CD8-positive, alpha-beta memory T cell (primary cell): ENCODE measurements around the gene LMNB1. TPM values are rescaled to one million over a fixed set of nuclear protein-coding genes. Genes with fewer than 3 reads are reported as not detected.

Source experiments
- CTCF ChIA-PET: fragments of 350-600 bp; sonication (Branson Sonifier 250); formaldehyde crosslinking; loops from one replicate; lab custom pipeline; 2021; ENCODE audit warnings: antibody characterized with exemption; lab: Charles Lee
- POLR2A ChIA-PET: fragments of 350-600 bp; sonication (Branson Sonifier 250); formaldehyde crosslinking; loops from one replicate; lab custom pipeline; 2021; ENCODE audit warnings: antibody characterized with exemption; lab: Charles Lee
- DNase-seq, 5 donors: peaks; one replicate each; pipeline versions ENCODE4 v3.0.0 to v3.0.0-alpha.2; 2020 to 2022; ENCODE audit warnings: mixed read lengths in 1 of 5
- H3K27ac ChIP-seq: one replicate; pipeline ENCODE4 v1.7.0; 2013; ENCODE audit warnings: low read depth, mild to moderate bottlenecking, low read length, moderate library complexity
- H3K27me3 ChIP-seq: 2 replicates; pipeline ENCODE4 v1.7.0; 2013; ENCODE audit warnings: low read length, mild to moderate bottlenecking; ENCODE audit not compliant: insufficient read depth, poor library complexity, severe bottlenecking
- H3K36me3 ChIP-seq: 2 replicates; pipeline ENCODE4 v1.7.0; 2013; ENCODE audit warnings: mild to moderate bottlenecking, low read length, moderate library complexity; ENCODE audit not compliant: insufficient read depth
- H3K4me1 ChIP-seq: 2 replicates; pipeline ENCODE4 v1.7.0; 2013; ENCODE audit warnings: mild to moderate bottlenecking, low read length, moderate library complexity; ENCODE audit not compliant: insufficient read depth
- H3K4me3 ChIP-seq: 2 replicates; pipeline ENCODE4 v1.7.0; 2013; ENCODE audit warnings: mild to moderate bottlenecking, low read length
- H3K9me3 ChIP-seq: 2 replicates; pipeline ENCODE4 v1.7.0; 2013; ENCODE audit warnings: mild to moderate bottlenecking, low read length
- H3K27ac Mint-ChIP-seq, 8 donors: one replicate each; pipeline ENCODE4 v1.8.0; 2020 to 2021; ENCODE audit warnings: mixed read lengths in 8 of 8, mild to moderate bottlenecking in 6 of 8, inconsistent platforms in 3 of 8, moderate library complexity in 3 of 8
- H3K27me3 Mint-ChIP-seq, 2 donors: one replicate each; pipeline ENCODE4 v1.8.0; 2020 to 2021; ENCODE audit warnings: mixed read lengths in 2 of 2, mild to moderate bottlenecking in 1 of 2, moderate library complexity in 1 of 2
- H3K36me3 Mint-ChIP-seq, 3 donors: one replicate each; pipeline ENCODE4 v1.8.0; 2020 to 2021; ENCODE audit warnings: mixed read lengths in 3 of 3, inconsistent platforms in 1 of 3, mild to moderate bottlenecking in 1 of 3
- H3K4me1 Mint-ChIP-seq, 3 donors: one replicate each; pipeline ENCODE4 v1.8.0; 2020 to 2021; ENCODE audit warnings: mixed read lengths in 3 of 3, inconsistent platforms in 1 of 3, mild to moderate bottlenecking in 1 of 3
- H3K4me3 Mint-ChIP-seq, 7 donors: one replicate each; pipeline ENCODE4 v1.8.0; 2020 to 2021; ENCODE audit warnings: mixed read lengths in 7 of 7, mild to moderate bottlenecking in 6 of 7, moderate library complexity in 4 of 7, inconsistent platforms in 2 of 7
- H3K9me3 Mint-ChIP-seq, 5 donors: one replicate each; pipeline ENCODE4 v1.8.0; 2020 to 2022; ENCODE audit warnings: mixed read lengths in 5 of 5, mild to moderate bottlenecking in 3 of 5, moderate library complexity in 2 of 5, inconsistent platforms in 1 of 5
- polyA plus RNA-seq: library from polyadenylated mRNA; unstranded; fragments of 300-500 nt; fragmentation: Illumina TruSeq; gene quantifications from one replicate; pipeline ENCODE4 v1.2.3, GENCODE V29; 2021
- total RNA-seq, 2 experiments: library from RNA; stranded (reverse); gene quantifications; one replicate each; pipeline ENCODE4 v1.2.3, GENCODE V29; 2021

Gene LMNB1
- total and polyA plus RNA-seq, 3 experiments from 2014 or later = 7.5 to 178 (median 172) TPM

DNA sequence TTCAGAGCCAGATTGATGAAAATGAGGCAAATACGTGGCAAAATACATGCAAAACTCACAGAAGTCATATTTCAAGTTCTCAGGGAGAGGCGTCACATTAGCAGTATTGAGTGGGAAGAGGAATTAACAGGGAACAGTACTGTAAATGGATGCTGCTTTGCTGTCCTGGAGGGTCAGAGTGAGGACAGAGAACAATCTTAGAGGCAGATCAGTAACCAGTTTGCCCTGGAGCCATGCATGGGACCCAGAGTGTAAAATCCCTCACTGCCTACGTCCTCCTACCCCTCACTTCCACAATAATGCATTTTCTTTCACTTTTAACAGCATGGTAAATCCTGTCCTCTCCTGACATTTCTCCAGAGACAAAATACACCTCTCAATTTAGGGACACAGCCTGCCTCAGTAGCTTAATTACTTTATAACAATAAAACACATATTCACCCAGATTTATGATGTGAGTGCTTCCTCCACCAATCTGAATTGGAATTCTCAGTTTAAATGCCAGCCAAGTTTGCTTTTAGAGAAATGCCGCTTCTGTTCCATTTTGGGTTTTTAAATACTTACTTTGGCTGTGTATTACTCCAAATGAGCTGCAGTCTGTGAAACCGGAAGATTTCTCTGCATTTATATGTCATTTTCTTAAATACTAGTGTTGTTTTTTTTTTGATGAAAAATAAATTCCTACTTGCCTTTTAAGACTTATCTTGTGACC lies 70.0 kb downstream of the LMNB1 start:
- Histone ChIP-seq H3K36me3 (no peaks in the 10 kb centered on the region), H3K4me3 (no peak overlapping the region), H3K9me3 (no peaks in the 10 kb centered on the region), H3K27ac (no peak overlapping the region), H3K27me3 (no peaks in the 10 kb centered on the region), H3K4me1 (peaks cover 22% of the 10 kb centered on the region)
- DNase-seq = no peak
- ChIA-PET CTCF (no interaction called here), POLR2A (no interaction called here)
- no peaks in the 10 kb centered on the region for H3K9me3 Mint-ChIP-seq
- peaks cover 0 to 2% (median 0%) of the 10 kb centered on the region in 3 donors for H3K36me3 Mint-ChIP-seq
- no peak overlapping the region for H3K4me3 Mint-ChIP-seq
- peaks cover 29 to 49% (median 36%) of the 10 kb centered on the region in 3 donors for H3K4me1 Mint-ChIP-seq
- H3K27me3 Mint-ChIP-seq = no peaks in the 10 kb centered on the region
- peak overlapping the region in 4 of 8 donors; percentile 2 to 73 (median 12) for H3K27ac Mint-ChIP-seq

DNA sequence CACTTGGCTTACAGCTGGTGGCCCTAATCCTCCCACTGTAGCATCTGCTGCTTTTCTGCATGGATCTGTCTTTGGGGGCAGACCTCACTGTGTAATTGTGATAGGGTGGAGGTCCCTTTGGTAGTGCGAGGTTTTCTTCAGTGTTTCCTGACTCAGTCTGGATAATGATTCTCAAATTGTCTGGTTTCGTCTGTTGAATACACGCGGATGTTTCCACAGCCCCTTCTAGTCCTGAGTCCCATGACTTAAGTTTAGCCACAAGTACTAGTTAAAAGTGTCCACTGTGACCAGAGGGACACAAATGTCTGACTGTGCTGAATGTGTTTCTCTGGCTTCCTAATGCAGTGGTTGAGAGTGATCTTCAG lies 70.5 kb downstream of the LMNB1 start:
- Histone ChIP-seq H3K4me1 (peaks cover 27% of the 10 kb centered on the region), H3K36me3 (no peaks in the 10 kb centered on the region), H3K27ac (peak overlapping the region; percentile 7), H3K27me3 (no peaks in the 10 kb centered on the region), H3K9me3 (no peaks in the 10 kb centered on the region), H3K4me3 (no peak overlapping the region)
- ChIA-PET POLR2A (no interaction called here), CTCF (no interaction called here)
- Mint-ChIP-seq H3K27me3 (no peaks in the 10 kb centered on the region), H3K36me3 (peaks cover 0 to 2% (median 0%) of the 10 kb centered on the region in 3 donors), H3K4me1 (peaks cover 35 to 54% (median 42%) of the 10 kb centered on the region in 3 donors), H3K4me3 (no peak overlapping the region), H3K9me3 (no peaks in the 10 kb centered on the region), H3K27ac (peak overlapping the region in 1 of 8 donors; percentile 79)
- DNase-seq = no peak

DNA sequence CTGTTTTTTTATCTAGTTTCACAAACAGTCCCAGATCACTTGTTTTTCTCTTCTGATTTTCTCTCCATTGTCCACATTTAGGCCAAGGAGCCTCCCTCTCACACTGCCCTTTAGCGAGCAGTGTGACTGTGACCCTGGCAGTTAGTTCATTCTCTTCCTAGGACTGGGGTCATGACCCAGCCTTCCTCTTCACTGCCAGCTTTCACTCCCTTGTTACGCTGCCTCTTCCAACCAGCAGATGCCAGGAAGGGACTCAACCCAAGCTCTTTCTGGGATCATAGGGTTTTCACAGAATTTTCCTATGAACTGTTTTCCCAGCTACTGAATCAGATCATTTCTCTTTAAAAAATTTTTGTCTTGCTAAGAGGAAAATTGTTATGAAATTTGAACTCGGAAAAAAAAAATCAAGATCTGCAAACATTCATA lies 70.9 kb downstream of the LMNB1 start:
- H3K4me1 Mint-ChIP-seq = peaks cover 39 to 58% (median 46%) of the 10 kb centered on the region in 3 donors
- no peak overlapping the region for H3K4me3 Mint-ChIP-seq
- H3K36me3 Mint-ChIP-seq = peaks cover 0 to 2% (median 0%) of the 10 kb centered on the region in 3 donors
- DNase-seq = no peak
- POLR2A ChIA-PET = no interaction called here
- H3K4me3 ChIP-seq = no peak overlapping the region
- no peaks in the 10 kb centered on the region for H3K27me3 ChIP-seq
- no peaks in the 10 kb centered on the region for H3K9me3 Mint-ChIP-seq
- H3K27ac ChIP-seq = no peak overlapping the region
- no peaks in the 10 kb centered on the region for H3K27me3 Mint-ChIP-seq
- H3K4me1 ChIP-seq = peaks cover 31% of the 10 kb centered on the region
- peak overlapping the region in 4 of 8 donors; percentile 22 to 79 (median 58) for H3K27ac Mint-ChIP-seq
- H3K36me3 ChIP-seq = no peaks in the 10 kb centered on the region
- CTCF ChIA-PET = no interaction called here
- no peaks in the 10 kb centered on the region for H3K9me3 ChIP-seq

DNA sequence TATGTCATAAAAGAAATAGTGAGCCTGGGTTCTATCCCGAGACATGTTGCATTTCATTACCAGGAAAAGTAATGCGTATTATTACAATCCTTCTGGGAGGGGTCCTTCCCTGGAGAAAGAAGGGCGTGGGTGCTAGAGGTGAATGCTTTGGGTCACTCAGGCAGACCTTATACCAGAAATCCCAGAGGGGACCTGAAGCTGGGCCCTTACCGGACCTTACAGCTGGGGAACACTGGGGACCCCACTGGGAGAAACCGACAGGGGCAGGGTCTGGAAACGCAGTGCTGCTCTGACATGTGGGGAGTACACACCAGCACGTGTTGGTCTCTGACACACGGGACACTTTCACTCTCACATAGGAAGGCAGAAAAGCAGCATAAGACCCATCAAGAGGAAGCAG lies 71.3 kb downstream of the LMNB1 start:
- Histone ChIP-seq H3K9me3 (no peaks in the 10 kb centered on the region), H3K4me1 (peaks cover 35% of the 10 kb centered on the region), H3K4me3 (no peak overlapping the region), H3K27ac (no peak overlapping the region), H3K27me3 (no peaks in the 10 kb centered on the region), H3K36me3 (no peaks in the 10 kb centered on the region)
- no peak for DNase-seq
- ChIA-PET CTCF (interaction anchor here (1.1 kb wide), 1 partner anchor 70 kb away, joined by 5 read pairs; no protein-coding TSS in a partner anchor), POLR2A (no interaction called here)
- peaks cover 0 to 2% (median 0%) of the 10 kb centered on the region in 3 donors for H3K36me3 Mint-ChIP-seq
- no peaks in the 10 kb centered on the region for H3K9me3 Mint-ChIP-seq
- H3K4me3 Mint-ChIP-seq = no peak overlapping the region
- peak overlapping the region in 2 of 8 donors; percentile 79 to 85 for H3K27ac Mint-ChIP-seq
- H3K27me3 Mint-ChIP-seq = no peaks in the 10 kb centered on the region
- H3K4me1 Mint-ChIP-seq = peaks cover 43 to 62% (median 50%) of the 10 kb centered on the region in 3 donors

DNA sequence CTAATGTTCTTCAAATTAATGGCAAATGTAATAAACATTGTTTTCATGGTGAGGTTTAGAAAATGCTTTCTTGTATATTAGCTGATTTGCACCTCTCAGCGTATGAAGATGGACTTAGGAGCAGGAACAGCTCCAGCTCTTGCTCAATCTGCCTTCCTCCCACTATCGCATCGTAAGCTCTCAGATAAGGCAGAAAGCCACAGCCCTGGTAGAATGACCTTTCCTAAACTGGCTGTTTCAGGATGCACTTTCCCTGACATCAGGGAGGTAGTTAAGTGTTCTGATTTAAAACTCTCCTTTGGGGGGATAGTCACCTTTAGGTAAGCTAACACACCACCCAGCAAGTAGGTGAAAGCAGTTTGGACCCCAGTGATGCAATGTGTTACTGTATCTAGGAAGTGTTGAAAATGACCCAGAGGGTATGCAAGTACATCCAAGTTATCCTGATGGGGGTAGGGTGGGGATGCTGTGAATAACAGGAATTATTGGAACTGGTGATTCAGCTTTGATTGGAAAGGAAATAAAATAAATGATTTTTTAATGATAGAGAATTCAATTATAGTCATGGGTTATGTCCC lies 72.3 kb downstream of the LMNB1 start:
- ChIA-PET POLR2A (no interaction called here), CTCF (interaction anchor here (1.1 kb wide), 1 partner anchor 71 kb away, joined by 5 read pairs; no protein-coding TSS in a partner anchor)
- Histone ChIP-seq H3K27ac (no peak overlapping the region), H3K9me3 (no peaks in the 10 kb centered on the region), H3K27me3 (no peaks in the 10 kb centered on the region), H3K4me3 (no peak overlapping the region), H3K4me1 (peaks cover 38% of the 10 kb centered on the region), H3K36me3 (no peaks in the 10 kb centered on the region)
- Mint-ChIP-seq H3K9me3 (no peaks in the 10 kb centered on the region), H3K27ac (peak overlapping the region in 1 of 8 donors; percentile 47), H3K36me3 (peaks cover 0 to 3% (median 0%) of the 10 kb centered on the region in 3 donors), H3K4me3 (no peak overlapping the region), H3K27me3 (no peaks in the 10 kb centered on the region), H3K4me1 (peaks cover 52 to 69% (median 57%) of the 10 kb centered on the region in 3 donors)
- DNase-seq = no peak

DNA sequence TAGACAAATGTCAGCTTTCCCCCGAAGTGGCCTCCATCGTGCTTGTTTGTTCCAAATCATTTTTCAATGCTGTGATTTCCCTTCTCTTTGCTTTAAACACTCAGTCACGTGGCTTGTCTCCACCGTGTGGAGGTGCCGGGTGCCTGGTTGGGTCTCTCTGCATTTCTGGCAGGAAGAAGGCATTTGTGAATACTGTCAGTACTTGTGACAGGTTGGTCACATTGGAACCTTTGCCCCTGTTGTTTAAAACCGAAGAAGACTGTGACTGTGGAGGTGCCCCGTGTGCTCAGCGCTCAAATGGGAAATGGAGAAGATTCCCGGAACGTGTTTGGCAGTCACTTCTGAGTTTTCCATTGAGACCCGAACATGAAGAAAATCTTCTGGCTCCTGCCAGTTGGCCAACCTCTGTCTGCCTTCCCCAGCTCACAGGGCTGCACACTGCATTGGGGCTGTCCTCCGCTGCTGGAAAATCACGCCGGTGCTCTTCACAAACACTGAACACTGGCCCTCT lies 74.6 kb downstream of the LMNB1 start:
- H3K9me3 ChIP-seq = no peaks in the 10 kb centered on the region
- H3K27ac ChIP-seq = no peak overlapping the region
- Mint-ChIP-seq H3K27me3 (no peaks in the 10 kb centered on the region), H3K4me1 (peaks cover 50 to 56% (median 51%) of the 10 kb centered on the region in 3 donors), H3K36me3 (peaks cover 1 to 9% (median 3%) of the 10 kb centered on the region in 3 donors), H3K9me3 (peaks cover 0 to 3% (median 0%) of the 10 kb centered on the region in 5 donors), H3K27ac (peak overlapping the region in 5 of 8 donors; percentile 74 to 95 (median 93)), H3K4me3 (peak overlapping the region in 3 of 7 donors; percentile 85 to 92 (median 86))
- H3K36me3 ChIP-seq = no peaks in the 10 kb centered on the region
- H3K4me1 ChIP-seq = peaks cover 36% of the 10 kb centered on the region
- no peak overlapping the region for H3K4me3 ChIP-seq
- no peaks in the 10 kb centered on the region for H3K27me3 ChIP-seq
- ChIA-PET POLR2A (no interaction called here), CTCF (interaction anchor here (1.4 kb wide), 1 partner anchor 12 kb away, joined by 3 read pairs; no protein-coding TSS in a partner anchor)
- DNase-seq = no peak

DNA sequence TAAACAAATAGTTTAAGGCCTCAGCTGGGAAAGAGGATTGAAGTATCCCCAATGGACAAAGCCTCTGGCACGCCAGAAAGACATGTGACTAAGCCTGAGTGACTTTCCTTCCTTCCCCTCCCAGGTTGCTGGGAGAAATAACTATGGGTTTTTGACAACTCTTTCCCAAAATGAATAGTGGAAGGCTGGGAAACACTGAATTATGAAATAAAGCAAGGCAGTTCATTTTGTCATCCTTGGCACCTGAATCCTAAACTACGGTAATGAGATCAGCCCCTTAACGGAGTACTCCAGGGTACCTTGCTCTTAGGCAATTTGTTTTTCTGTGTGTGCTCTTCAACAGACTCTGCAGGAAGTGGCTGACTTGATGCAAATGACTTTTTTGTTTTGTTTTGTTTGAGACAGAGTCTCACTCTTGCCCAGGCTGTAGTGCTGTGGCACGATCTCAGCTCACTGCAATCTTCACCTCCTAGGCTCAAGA lies 75.2 kb downstream of the LMNB1 start:
- CTCF ChIA-PET = interaction anchor here (1.4 to 2.4 kb wide), 2 partner anchors 11 to 74 kb away, joined by 3 to 13 read pairs; partner anchors contain the start of gene LMNB1
- Histone ChIP-seq H3K4me3 (no peak overlapping the region), H3K27ac (no peak overlapping the region), H3K4me1 (peaks cover 34% of the 10 kb centered on the region), H3K9me3 (no peaks in the 10 kb centered on the region), H3K36me3 (no peaks in the 10 kb centered on the region), H3K27me3 (no peaks in the 10 kb centered on the region)
- Mint-ChIP-seq H3K27me3 (no peaks in the 10 kb centered on the region), H3K36me3 (peaks cover 1 to 9% (median 3%) of the 10 kb centered on the region in 3 donors), H3K9me3 (peaks cover 0 to 3% (median 0%) of the 10 kb centered on the region in 5 donors), H3K4me1 (peaks cover 45 to 50% (median 46%) of the 10 kb centered on the region in 3 donors), H3K4me3 (peak overlapping the region; percentile 75 to 92 (median 86)), H3K27ac (peak overlapping the region; percentile 74 to 95 (median 92))
- DNase-seq = peak in 1 of 5 donors; percentile 47
- POLR2A ChIA-PET = interaction anchor here (2.2 to 2.4 kb wide), 2 partner anchors 41 to 74 kb away, joined by 5 to 24 read pairs; partner anchors contain the start of gene LMNB1
